Effector CD4-positive, alpha-beta T cell (primary cell): Measurements from ENCODE around the gene IL1R2.

Experiments
- DNase-seq: peaks from one replicate; pipeline ENCODE4 v3.0.0-alpha.2; 2020

IL1R2 gene

DNA sequence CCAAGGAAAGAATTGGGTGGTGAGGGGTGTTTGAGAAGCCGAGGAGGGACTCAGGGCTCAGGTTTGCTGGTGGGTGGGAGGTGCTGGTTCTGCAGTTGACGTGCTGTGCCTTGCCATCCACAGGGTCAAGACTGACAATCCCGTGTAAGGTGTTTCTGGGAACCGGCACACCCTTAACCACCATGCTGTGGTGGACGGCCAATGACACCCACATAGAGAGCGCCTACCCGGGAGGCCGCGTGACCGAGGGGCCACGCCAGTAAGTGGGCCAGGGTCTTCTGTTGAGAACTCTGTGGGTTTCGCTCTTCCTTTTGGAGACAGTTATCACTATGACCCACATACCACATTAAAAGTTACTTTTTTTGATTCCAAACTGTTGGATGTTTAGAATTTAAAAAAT is 32.6 kb downstream of the IL1R2 start:
- no peak for DNase-seq

DNA sequence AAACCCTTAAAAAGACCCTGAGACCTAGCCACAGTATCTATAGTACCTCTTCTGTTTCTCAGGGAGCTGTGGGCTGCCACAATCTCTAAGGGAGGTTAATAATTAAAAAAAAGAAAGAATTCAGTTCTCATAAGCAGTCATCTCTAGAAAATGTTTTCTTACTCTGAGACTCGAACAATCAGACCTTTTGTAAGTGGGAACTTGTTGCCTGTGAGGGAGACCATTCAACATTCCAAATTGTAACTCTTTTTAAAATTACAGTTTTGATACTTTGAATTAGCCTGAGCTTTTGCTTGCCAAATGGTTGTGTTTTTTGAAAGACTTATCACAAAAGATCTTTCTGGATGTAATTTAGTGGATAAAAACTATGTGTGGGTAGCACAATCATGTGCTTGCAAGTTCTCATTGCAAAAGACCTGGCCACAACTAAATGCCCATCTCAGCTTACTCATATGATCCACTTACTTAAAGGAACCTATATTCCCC is 33.3 kb downstream of the IL1R2 start:
- DNase-seq = no peak

GRCh38 chr2:102025583-102026267 is 34.0 kb downstream of the IL1R2 start:
- DNase-seq = no peak

- no peak for DNase-seq
These were observed 35.5 kb downstream of the IL1R2 start for GRCh38 chr2:102027036-102027980.

- no peak for DNase-seq
These were observed 36.7 kb downstream of the IL1R2 start for GRCh38 chr2:102028470-102028869.

GRCh38 chr2:102029405-102029804 is 37.6 kb downstream of the IL1R2 start:
- DNase-seq = no peak

- DNase-seq = no peak
These were observed 38.2 kb downstream of the IL1R2 start for GRCh38 chr2:102029952-102030351.

- no peak for DNase-seq
These were observed 38.7 kb downstream of the IL1R2 start for GRCh38 chr2:102030502-102030854.

- DNase-seq = no peak
These were observed 39.2 kb downstream of the IL1R2 start for GRCh38 chr2:102030855-102031527.

GRCh38 chr2:102032368-102033030 is 40.7 kb downstream of the IL1R2 start:
- DNase-seq = no peak

DNA sequence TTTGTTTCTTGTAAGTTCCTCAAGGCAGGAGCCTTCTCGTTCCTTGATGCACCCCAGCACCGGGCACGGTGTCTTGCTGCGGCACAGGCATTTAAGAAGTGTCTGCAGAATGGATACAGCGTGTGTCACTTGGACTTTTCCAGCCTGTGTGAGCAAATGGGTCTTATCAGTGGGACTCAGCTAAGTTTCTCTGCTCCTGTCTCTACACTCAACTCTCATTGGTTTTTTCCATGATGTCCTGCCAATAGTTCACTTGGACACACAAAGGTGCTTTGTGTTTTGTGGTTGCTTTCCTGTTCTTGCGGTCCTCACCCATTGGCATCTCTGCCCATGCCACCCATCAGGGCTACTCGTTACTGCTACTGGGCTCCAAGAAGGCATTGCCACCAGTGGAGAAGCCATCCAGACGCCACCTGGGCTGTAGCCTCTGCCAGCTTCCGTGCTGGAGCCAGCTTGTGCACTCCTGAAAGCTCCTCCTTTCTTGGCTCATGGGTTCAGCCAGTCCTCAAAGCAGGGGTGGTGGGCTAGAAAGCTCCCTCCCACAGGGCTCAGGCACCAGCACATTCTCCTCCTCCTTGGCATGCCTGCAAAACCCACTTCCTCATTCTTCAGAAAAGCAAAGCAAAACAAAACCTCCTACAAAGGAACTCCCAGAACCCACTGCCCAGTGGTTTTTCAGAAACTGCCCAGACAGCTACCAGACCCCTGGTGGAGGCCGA is 41.4 kb downstream of the IL1R2 start:
- no peak for DNase-seq

GRCh38 chr2:102033750-102034682 is 42.3 kb downstream of the IL1R2 start:
- DNase-seq = no peak

GRCh38 chr2:102034683-102035548 is 43.2 kb downstream of the IL1R2 start:
- DNase-seq = no peak

DNA sequence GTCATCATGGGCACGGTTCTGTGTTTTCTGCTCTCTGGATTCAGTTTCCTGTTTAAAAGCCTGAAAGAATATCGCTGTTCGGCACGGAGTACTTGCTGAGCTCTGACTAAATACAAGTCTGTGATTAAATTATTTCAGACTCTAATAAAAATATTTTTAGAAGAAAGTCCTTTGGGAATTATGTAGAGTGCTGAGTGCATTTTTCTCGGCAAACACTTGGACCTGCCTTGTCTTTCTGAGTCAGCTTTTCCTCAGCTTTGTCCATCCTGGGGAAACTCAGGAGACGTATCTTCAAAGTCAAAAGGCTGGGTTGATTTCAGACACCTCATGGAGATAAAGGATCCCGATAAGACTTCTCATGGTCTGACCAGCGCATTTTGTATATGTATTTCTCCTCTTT is 45.9 kb downstream of the IL1R2 start:
- no peak for DNase-seq

DNA sequence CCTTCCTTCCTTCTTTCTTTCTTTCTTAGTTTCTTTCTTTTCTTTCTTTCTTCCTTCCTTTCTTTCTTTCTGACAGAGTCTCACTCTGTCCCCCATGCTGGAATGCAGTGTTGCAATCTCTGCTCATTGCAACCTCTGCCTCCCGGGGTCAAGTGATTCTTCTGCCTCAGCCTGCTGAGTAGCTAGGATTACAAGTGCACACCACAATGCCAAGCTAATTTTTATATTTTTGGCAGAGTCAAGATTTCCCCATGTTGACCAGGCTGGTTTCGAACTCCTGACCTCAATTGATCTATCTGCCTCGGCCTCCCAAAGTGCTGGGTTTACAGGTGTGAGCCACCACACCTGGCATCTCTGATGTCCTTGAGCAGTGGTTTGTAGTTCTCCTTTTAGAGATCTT is 48.5 kb downstream of the IL1R2 start:
- DNase-seq = no peak

GRCh38 chr2:102041351-102041750 is 49.6 kb downstream of the IL1R2 start:
- DNase-seq = no peak

- DNase-seq = no peak
These were observed 50.7 kb downstream of the IL1R2 start for GRCh38 chr2:102042196-102043081.

GRCh38 chr2:102043560-102043959 is 51.8 kb downstream of the IL1R2 start:
- no peak for DNase-seq
